C4-2B (cell line): ENCODE results near the gene CASP3.
"Not testable (repeated sequence)": the region's sequence is repeated elsewhere in the genome, so short reads cannot be mapped to it uniquely, and the experiment has no call there.

Experiments used
- ZFX ChIP-seq: fragments of 450-650 bp; IDR thresholded peaks from 2 replicates; pipeline ENCODE4 v1.6.1; 2017
- TF ChIP-seq, protein P1 (sequence below): fragments of 450-650 bp; conservative IDR thresholded peaks from 2 replicates; pipeline ENCODE4 v1.5.1; 2017; ENCODE audit warnings: mild to moderate bottlenecking

DNA sequence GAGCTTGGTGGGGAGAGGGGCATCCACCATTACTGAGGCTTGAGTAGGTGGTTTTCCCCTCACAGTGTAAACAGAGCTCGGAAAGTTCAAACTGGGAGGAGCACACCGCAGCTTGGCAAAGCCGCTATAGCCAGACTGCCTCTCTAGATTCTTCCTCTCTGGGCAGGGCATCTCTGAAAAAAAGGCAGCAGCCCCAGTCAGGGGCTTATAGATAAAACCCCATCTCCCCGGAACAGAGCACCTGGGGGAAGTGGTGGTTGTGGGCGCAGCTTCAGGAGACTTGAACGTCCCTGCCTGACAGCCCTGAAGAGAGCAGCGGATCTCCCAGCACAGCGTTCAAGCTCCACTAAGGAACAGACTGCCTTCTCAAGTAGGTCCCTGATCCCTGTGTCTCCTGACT lies 48.3 kb downstream of the CASP3 start:
- TF ChIP-seq, protein P1, sequence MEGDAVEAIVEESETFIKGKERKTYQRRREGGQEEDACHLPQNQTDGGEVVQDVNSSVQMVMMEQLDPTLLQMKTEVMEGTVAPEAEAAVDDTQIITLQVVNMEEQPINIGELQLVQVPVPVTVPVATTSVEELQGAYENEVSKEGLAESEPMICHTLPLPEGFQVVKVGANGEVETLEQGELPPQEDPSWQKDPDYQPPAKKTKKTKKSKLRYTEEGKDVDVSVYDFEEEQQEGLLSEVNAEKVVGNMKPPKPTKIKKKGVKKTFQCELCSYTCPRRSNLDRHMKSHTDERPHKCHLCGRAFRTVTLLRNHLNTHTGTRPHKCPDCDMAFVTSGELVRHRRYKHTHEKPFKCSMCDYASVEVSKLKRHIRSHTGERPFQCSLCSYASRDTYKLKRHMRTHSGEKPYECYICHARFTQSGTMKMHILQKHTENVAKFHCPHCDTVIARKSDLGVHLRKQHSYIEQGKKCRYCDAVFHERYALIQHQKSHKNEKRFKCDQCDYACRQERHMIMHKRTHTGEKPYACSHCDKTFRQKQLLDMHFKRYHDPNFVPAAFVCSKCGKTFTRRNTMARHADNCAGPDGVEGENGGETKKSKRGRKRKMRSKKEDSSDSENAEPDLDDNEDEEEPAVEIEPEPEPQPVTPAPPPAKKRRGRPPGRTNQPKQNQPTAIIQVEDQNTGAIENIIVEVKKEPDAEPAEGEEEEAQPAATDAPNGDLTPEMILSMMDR: not testable (repeated sequence)
- not testable (repeated sequence) for TF ChIP-seq ZFX
